ENCODE data around the gene PDPK1.

- TF ChIP-seq CTCF (conservative IDR thresholded peaks at IDR 0.05; ENCODE audit: low read depth in 2 of 2) (no peak), ETS1 (IDR thresholded peaks at IDR 0.05) (no peak), EZH2 (IDR thresholded peaks at IDR 0.05; ENCODE audit: low read depth, unreplicated experiment) (no peak), POLR2AphosphoS5 (IDR thresholded peaks at IDR 0.05; ENCODE audit: low read depth) (no peak), CREB1 (CRISPR knock-in tag; IDR thresholded peaks at IDR 0.05; ENCODE audit: low read depth) (no peak), EZH2phosphoT487 (IDR thresholded peaks at IDR 0.05; ENCODE audit: unreplicated experiment) (no peak), REST (IDR thresholded peaks at IDR 0.05; ENCODE audit: unreplicated experiment) (no peak), NANOG (IDR thresholded peaks at IDR 0.05; ENCODE audit: borderline replicate concordance) (no peak), STAT1 (IDR thresholded peaks at IDR 0.05; ENCODE audit: unreplicated experiment) (no peak), JUNB (IDR thresholded peaks at IDR 0.05; ENCODE audit: unreplicated experiment) (no peak), ZNF462 (CRISPR knock-in tag; IDR thresholded peaks at IDR 0.05) (no peak)
Observed at GRCh38 chr16:2495041-2495440, 42.8 kb upstream of the PDPK1 start.

Measured in GM23338 (cell line).